ENCODE data around the gene MSLN.

The MSLN gene

DNA sequence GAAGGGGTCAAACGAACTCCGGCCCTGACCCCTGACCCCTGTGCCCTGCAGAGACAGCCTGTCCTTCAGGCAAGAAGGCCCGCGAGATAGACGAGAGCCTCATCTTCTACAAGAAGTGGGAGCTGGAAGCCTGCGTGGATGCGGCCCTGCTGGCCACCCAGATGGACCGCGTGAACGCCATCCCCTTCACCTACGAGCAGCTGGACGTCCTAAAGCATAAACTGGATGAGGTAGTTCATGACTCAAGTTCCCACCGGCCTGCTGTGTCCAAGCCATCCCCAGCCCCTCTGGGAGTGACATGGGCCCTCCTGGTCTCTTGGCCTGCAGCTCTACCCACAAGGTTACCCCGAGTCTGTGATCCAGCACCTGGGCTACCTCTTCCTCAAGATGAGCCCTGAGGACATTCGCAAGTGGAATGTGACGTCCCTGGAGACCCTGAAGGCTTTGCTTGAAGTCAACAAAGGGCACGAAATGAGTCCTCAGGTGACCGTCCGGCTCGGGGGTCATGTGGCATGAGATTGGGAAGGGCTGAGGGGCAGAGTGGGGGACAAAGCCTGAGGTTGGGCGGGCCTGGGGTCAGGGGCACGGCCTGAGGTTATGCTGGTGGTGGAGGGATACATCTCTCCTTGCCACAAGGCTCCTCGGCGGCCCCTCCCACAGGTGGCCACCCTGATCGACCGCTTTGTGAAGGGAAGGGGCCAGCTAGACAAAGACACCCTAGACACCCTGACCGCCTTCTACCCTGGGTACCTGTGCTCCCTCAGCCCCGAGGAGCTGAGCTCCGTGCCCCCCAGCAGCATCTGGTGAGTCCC, 5.7 kb downstream of the MSLN start:
- ChIA-PET POLR2A (no interaction called here), CTCF (no interaction called here)
- TF ChIP-seq, protein P1, sequence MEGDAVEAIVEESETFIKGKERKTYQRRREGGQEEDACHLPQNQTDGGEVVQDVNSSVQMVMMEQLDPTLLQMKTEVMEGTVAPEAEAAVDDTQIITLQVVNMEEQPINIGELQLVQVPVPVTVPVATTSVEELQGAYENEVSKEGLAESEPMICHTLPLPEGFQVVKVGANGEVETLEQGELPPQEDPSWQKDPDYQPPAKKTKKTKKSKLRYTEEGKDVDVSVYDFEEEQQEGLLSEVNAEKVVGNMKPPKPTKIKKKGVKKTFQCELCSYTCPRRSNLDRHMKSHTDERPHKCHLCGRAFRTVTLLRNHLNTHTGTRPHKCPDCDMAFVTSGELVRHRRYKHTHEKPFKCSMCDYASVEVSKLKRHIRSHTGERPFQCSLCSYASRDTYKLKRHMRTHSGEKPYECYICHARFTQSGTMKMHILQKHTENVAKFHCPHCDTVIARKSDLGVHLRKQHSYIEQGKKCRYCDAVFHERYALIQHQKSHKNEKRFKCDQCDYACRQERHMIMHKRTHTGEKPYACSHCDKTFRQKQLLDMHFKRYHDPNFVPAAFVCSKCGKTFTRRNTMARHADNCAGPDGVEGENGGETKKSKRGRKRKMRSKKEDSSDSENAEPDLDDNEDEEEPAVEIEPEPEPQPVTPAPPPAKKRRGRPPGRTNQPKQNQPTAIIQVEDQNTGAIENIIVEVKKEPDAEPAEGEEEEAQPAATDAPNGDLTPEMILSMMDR (IDR thresholded peaks at IDR 0.05; ENCODE audit: control extremely low read depth, extremely low read depth, low read depth, missing control alignments) = no peak
- DNase-seq (ENCODE audit: extremely low spot score) = no peak

DNA sequence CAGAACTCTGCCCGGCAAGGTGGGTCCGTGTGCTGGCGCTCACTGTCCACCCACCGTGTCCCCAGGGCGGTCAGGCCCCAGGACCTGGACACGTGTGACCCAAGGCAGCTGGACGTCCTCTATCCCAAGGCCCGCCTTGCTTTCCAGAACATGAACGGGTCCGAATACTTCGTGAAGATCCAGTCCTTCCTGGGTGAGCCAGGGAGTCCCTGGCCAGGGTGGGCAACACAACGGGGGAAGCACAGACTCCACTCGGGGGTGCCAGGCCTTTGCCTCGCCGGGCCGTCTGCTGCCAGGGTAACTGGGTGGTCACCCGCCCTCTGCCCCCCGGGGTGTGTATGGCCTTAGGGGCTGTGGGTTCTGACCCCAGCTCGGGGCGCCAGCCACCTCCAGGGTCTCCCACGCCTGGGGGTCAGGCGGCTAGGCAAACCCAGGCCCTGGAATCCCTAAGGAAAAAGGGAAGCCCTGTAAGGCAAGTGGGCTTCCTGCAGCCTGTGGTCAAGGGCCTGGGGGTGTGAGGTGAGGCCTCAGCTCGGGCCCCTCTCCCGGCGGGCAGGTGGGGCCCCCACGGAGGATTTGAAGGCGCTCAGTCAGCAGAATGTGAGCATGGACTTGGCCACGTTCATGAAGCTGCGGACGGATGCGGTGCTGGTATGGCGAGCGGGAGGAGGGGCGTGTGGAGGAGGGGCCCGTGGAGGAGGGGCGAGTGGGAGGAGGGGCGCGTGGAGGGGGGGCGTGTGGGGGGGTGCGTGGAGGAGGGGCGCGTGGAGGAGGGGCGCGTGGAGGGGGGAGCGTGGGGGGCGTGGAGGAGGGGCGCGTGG, 6.5 kb downstream of the MSLN start:
- TF ChIP-seq, protein P1 (IDR thresholded peaks at IDR 0.05; ENCODE audit: control extremely low read depth, extremely low read depth, low read depth, missing control alignments) = no peak
- ChIA-PET POLR2A (no interaction called here), CTCF (no interaction called here)
- no peak for DNase-seq (ENCODE audit: extremely low spot score)

DNA sequence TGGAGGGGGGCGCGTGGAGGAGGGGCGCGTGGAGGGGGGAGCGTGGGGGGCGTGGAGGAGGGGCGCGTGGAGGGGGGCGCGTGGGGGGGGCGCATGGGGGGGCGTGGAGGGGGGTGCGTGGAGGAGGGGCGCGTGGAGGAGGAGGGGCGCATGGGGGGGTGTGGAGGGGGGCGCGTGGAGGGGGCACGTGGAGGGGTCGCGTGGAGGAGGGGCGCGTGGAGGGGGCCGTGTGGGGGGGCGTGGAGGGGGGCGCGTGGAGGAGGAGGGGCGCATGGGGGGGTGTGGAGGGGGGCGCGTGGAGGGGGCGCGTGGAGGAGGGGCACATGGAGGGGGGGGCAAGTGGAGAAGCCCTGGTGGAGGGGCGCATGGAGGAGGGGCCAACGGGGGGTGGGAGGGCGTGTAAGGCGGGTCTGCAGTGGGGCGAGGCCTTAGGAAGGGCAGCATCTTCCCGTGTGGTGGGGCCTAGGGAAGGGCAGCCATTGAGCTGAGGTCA, 7.3 kb downstream of the MSLN start:
- DNase-seq (ENCODE audit: extremely low spot score) = no peak
- ChIA-PET POLR2A (no interaction called here), CTCF (interaction anchor here (1.4 kb wide), 1 partner anchor 18 kb away, joined by 4 read pairs; no protein-coding TSS in a partner anchor)
- TF ChIP-seq, protein P1 (IDR thresholded peaks at IDR 0.05; ENCODE audit: control extremely low read depth, extremely low read depth, low read depth, missing control alignments) = no peak

DNA sequence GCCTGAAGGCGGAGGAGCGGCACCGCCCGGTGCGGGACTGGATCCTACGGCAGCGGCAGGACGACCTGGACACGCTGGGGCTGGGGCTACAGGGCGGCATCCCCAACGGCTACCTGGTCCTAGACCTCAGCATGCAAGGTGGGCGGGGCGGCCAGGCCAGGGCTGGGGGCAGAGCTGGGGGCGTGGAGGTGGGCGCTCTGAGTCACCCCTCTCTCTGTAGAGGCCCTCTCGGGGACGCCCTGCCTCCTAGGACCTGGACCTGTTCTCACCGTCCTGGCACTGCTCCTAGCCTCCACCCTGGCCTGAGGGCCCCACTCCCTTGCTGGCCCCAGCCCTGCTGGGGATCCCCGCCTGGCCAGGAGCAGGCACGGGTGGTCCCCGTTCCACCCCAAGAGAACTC, 7.9 kb downstream of the MSLN start:
- ChIA-PET CTCF (interaction anchor here (1.4 kb wide), 1 partner anchor 18 kb away, joined by 4 read pairs; no protein-coding TSS in a partner anchor), POLR2A (no interaction called here)
- no peak for DNase-seq (ENCODE audit: extremely low spot score)
- TF ChIP-seq, protein P1 (IDR thresholded peaks at IDR 0.05; ENCODE audit: control extremely low read depth, extremely low read depth, low read depth, missing control alignments) = no peak

DNA sequence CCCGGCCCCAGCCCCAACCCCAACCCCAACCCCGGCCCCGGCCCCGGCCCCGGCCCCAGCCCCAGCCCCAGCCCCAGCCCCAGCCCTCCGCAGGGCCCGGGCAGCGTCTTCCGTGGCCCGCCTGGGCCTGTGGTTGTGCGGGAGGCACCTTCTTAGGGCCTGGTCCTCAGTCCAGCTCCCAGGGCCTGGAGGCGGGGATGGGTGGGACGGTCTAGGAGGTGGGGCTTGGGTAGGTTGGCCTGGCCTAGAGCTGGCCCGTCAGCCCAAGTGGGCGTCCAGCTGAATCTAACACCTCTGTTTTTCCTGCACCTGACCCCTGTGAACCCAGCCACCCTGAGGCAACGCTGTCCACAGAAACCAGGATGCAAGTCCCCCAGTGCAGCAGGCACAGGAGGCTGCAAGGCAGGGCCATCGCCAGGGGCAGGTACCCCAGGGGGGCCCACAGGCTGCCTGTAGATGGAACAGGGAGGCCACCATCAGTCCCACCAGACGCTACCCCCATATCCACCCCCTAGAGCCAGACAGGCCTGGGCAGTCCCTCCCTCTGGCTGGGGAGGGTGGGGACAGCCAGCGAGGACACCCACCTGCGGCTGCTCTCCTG, 8.8 kb downstream of the MSLN start:
- TF ChIP-seq, protein P1 (IDR thresholded peaks at IDR 0.05; ENCODE audit: control extremely low read depth, extremely low read depth, low read depth, missing control alignments) = no peak
- POLR2A ChIA-PET = no interaction called here
- CTCF ChIA-PET = interaction anchor here (1.4 kb wide), 1 partner anchor 17 kb away, joined by 4 read pairs; no protein-coding TSS in a partner anchor
- no peak for DNase-seq (ENCODE audit: extremely low spot score)

DNA sequence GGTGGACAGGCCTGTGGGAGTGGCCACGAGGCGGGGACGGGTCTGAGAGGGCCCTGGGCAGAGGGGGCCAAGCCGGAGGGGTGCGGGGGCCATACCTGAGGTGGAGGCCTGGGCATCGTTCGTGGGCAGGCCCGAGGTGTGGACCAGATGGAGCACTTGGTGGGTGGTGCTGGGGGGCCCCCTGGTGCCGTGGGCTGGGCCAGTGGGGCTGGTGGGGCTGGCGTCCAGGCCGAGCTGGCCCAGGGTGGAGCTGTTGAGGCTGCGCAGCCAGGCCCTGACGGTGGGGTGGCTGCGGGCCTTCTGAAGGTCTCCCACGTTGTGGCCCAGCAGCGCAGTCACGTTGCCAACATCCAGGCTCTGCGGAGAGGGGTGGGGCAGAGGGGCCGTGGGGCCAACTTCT, 9.4 kb downstream of the MSLN start:
- ChIA-PET POLR2A (no interaction called here), CTCF (no interaction called here)
- TF ChIP-seq, protein P1 (IDR thresholded peaks at IDR 0.05; ENCODE audit: control extremely low read depth, extremely low read depth, low read depth, missing control alignments) = no peak

More for the DNA sequence above, 9.4 kb downstream of the MSLN start:
- no peak for DNase-seq (ENCODE audit: extremely low spot score)
